Esophagus muscularis mucosa (tissue), 4 donors: ENCODE results near the gene BAIAP2L1. TPM values are rescaled to one million over a fixed set of nuclear protein-coding genes. Genes with fewer than 3 reads are reported as not detected.

Experiments used
- DNase-seq: peaks from one replicate; pipeline ENCODE4 v3.0.0-alpha.2; 2017; ENCODE audit errors: extremely low spot score
- H3K27ac ChIP-seq, 4 donors: fragments of 200-600 bp; sonication (generic); replicated peaks in 1 of 4; 1 replicate in 3 of 4; 2 replicates in 1 of 4; pipeline ENCODE4 v1.5.1; 2016 to 2019; ENCODE audit warnings: mild to moderate bottlenecking in 1 of 4
- H3K27me3 ChIP-seq, 4 donors: fragments of 200-600 bp; sonication (generic); one replicate each; pipeline versions ENCODE4 v1.5.1 to v1.6.0; 2016 to 2019
- H3K36me3 ChIP-seq, 4 donors: fragments of 200-600 bp; sonication (generic); one replicate each; pipeline ENCODE4 v1.5.1; 2016 to 2019
- H3K4me1 ChIP-seq, 4 donors: fragments of 200-600 bp; sonication (generic); one replicate each; pipeline ENCODE4 v1.5.1; 2016 to 2019
- H3K4me3 ChIP-seq, 4 donors: fragments of 200-600 bp; sonication (generic); 1 replicate in 2 of 4; 2 replicates in 2 of 4; pipeline ENCODE4 v1.5.1; 2016 to 2019; ENCODE audit warnings: mild to moderate bottlenecking in 4 of 4, moderate library complexity in 1 of 4
- H3K9me3 ChIP-seq, 4 donors: fragments of 200-600 bp; sonication (generic); 1 replicate in 3 of 4; 2 replicates in 1 of 4; pipeline ENCODE4 v1.5.1; 2016 to 2019
- EP300 ChIP-seq: sonication (generic); formaldehyde crosslinking; IDR thresholded peaks from one replicate; pipeline ENCODE4 v1.6.1; 2017; ENCODE audit warnings: antibody characterized with exemption
- POLR2A ChIP-seq: fragments of 450-650 bp; IDR thresholded peaks from one replicate; pipeline ENCODE4 v1.6.1; 2017; ENCODE audit warnings: antibody characterized with exemption, moderate library complexity, mild to moderate bottlenecking, low read depth
- POLR2AphosphoS5 ChIP-seq, 2 donors: sonication (generic); formaldehyde crosslinking; IDR thresholded peaks; one replicate each; pipeline ENCODE4 v1.6.1; 2017; ENCODE audit warnings: antibody characterized with exemption in 2 of 2
- WGBS: methylation state at CpG from one replicate; pipeline ENCODE4 v1.1.5; 2018; 5-methylcytosine and 5-hydroxymethylcytosine counted together
- intact Hi-C: fragments of 100-400 bp; cut with DNase I; formaldehyde crosslinking; loops from one replicate; pipeline ENCODE4 v1.15.1; 2023
- total RNA-seq, 4 donors: library from RNA; depleted of rRNA; stranded (reverse); fragments of >200 nt; gene quantifications; one replicate each; pipeline versions ENCODE4 v1.1.0 to v1.2.1, GENCODE V29; 2016
- TF ChIP-seq, protein P1 (sequence below), 3 experiments: fragments of 200-600 bp in 2 of 3; fragments of 450-650 bp in 1 of 3; sonication (generic) in 2 of 3; IDR thresholded peaks; one replicate each; pipeline ENCODE4 v1.5.1; 2017 to 2019; ENCODE audit warnings: antibody characterized with exemption in 3 of 3, mild to moderate bottlenecking in 2 of 3, moderate library complexity in 1 of 3

BAIAP2L1 gene
- total RNA-seq, 4 donors from 2014 or later: 0.84 to 2.5 (median 1.6) TPM

DNA sequence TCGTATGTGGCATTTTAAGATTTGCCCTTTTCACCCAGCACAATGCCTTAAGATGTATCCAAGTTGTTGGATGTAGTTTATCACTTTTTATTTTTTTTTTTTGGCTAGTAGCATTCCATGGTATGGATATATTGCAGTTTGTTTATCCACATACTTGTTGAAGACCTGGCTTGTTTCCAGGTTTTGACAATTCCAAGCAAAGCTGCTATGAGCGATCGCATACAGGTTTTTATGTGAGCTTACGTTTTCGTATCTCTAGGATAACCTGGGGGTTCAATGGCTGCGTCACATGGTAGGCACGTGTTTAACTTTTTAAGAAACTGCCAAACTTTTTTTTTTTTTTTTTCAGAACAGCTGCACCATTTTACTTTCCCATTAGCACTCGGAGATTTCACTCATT, 32.2 kb downstream of the BAIAP2L1 start:
- Histone ChIP-seq H3K27ac (no peak overlapping the region), H3K4me1 (peaks cover 0 to 9% (median 4%) of the 10 kb centered on the region in 4 donors), H3K36me3 (no peaks in the 10 kb centered on the region), H3K27me3 (peaks cover 0 to 6% (median 0%) of the 10 kb centered on the region in 4 donors), H3K9me3 (no peaks in the 10 kb centered on the region), H3K4me3 (no peak overlapping the region)
- WGBS: 56% methylated on average over 8 of the region's 8 CpGs
- DNase-seq: no peak
- TF ChIP-seq POLR2AphosphoS5 (IDR thresholded peaks at IDR 0.05) (no peak), POLR2A (no peak), EP300 (no peak)
- TF ChIP-seq, protein P1, sequence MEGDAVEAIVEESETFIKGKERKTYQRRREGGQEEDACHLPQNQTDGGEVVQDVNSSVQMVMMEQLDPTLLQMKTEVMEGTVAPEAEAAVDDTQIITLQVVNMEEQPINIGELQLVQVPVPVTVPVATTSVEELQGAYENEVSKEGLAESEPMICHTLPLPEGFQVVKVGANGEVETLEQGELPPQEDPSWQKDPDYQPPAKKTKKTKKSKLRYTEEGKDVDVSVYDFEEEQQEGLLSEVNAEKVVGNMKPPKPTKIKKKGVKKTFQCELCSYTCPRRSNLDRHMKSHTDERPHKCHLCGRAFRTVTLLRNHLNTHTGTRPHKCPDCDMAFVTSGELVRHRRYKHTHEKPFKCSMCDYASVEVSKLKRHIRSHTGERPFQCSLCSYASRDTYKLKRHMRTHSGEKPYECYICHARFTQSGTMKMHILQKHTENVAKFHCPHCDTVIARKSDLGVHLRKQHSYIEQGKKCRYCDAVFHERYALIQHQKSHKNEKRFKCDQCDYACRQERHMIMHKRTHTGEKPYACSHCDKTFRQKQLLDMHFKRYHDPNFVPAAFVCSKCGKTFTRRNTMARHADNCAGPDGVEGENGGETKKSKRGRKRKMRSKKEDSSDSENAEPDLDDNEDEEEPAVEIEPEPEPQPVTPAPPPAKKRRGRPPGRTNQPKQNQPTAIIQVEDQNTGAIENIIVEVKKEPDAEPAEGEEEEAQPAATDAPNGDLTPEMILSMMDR (IDR thresholded peaks at IDR 0.05): no peak
- intact Hi-C loops: no loop called here

DNA sequence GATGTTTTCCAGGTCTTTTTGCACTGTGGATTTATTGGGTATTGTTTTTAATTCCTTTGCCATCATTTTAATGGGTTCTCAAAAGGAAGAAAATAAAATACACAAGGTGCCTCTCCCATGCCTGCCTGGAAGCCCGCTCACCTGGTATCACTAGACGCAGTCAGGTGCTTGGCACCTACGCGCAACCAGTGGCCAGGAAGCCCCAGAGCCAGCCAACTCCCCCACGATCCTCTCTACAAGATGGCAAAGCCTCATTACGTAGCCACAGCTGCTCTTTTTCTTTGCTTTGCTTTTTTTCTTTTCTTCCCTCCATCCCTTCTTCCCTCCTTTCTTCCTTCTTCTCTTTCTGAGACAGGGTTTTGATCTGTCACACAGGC, 34.3 kb downstream of the BAIAP2L1 start:
- peaks cover 0 to 6% (median 0%) of the 10 kb centered on the region in 4 donors for H3K27me3 ChIP-seq
- WGBS: 85% methylated on average over 6 of the region's 6 CpGs
- peak overlapping the region in 2 of 4 donors; percentile 50 to 57 for H3K27ac ChIP-seq
- H3K36me3 ChIP-seq: no peaks in the 10 kb centered on the region
- intact Hi-C loops: no loop called here
- DNase-seq: no peak
- TF ChIP-seq EP300 (no peak), POLR2A (no peak), POLR2AphosphoS5 (IDR thresholded peaks at IDR 0.05) (no peak)
- TF ChIP-seq, protein P1 (IDR thresholded peaks at IDR 0.05): no peak
- no peaks in the 10 kb centered on the region for H3K9me3 ChIP-seq
- H3K4me3 ChIP-seq: no peak overlapping the region
- peaks cover 0 to 9% (median 4%) of the 10 kb centered on the region in 4 donors for H3K4me1 ChIP-seq

DNA sequence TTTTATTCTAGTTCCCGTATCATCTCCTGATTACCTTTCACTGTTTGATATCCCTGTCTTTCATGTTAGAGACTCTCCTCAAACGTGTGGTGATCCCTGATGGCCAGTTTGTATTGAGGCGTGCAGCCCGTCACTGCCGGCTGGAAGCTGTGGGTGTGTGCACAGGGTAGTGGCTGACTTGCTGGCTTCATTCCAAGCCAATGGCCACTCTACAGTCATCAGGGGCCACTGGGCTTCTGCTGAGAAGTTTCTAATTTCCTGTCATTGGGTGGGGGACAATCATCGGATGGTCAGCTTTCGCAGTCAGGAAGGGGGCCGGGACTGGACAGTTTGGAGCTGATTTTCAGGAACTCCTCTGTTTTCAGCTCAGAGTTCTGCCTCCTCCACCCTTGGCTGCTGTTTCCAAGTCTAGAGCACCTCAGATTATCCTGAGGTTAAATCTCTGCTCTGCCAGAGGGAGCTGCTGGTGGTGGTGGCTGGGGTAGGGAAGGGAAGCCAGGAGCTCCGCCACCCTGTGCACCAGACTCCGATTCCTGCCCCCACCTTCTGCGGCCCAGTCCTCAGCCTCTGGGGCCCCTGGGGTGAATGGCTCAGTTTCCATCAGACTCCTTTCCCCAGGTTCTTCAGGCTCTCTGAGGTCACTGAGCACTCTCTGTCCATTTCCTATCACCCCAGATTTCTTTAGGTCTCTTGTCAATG, 34.9 kb downstream of the BAIAP2L1 start:
- TF ChIP-seq POLR2AphosphoS5 (IDR thresholded peaks at IDR 0.05): peak; percentile 36 to 40
- TF ChIP-seq, protein P1 (IDR thresholded peaks at IDR 0.05): no peak
- Histone ChIP-seq H3K27ac (peak overlapping the region in 2 of 4 donors; percentile 50 to 57), H3K9me3 (no peaks in the 10 kb centered on the region), H3K36me3 (no peaks in the 10 kb centered on the region), H3K4me1 (peaks cover 0 to 9% (median 4%) of the 10 kb centered on the region in 4 donors), H3K4me3 (no peak overlapping the region), H3K27me3 (peaks cover 0 to 6% (median 0%) of the 10 kb centered on the region in 4 donors)
- no peak for DNase-seq
- intact Hi-C loops: no loop called here
- 67% methylated on average over 8 of the region's 11 CpGs for WGBS

DNA sequence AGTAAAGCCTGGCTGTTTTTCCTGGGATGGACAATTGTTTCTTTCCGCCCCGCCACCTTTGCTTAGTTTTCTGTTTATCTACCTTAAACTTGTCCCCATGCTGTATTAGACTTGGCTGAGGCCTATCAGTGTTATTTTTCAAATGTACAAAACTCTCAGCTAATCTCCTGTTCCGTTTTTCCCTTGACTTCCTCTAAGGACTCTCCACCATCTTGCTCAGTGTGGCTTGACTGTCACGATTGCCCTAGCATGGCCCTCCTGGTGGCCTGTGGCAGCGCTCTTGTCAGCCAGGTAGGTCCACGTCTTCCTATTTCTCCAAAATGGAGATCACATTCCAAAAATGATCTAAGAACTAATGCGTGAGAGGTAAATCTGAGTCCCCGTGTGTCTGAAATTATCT, 36.7 kb downstream of the BAIAP2L1 start:
- Histone ChIP-seq H3K4me3 (no peak overlapping the region), H3K4me1 (peaks cover 0 to 12% (median 4%) of the 10 kb centered on the region in 4 donors), H3K27ac (no peak overlapping the region), H3K36me3 (no peaks in the 10 kb centered on the region), H3K27me3 (peaks cover 0 to 6% (median 0%) of the 10 kb centered on the region in 4 donors), H3K9me3 (no peaks in the 10 kb centered on the region)
- TF ChIP-seq POLR2A: no peak
- TF ChIP-seq, protein P1 (IDR thresholded peaks at IDR 0.05): no peak
- TF ChIP-seq EP300: no peak
- no peak for TF ChIP-seq POLR2AphosphoS5 (IDR thresholded peaks at IDR 0.05)
- DNase-seq: no peak
- intact Hi-C loops: no loop called here
- 93% methylated on average over 8 of the region's 8 CpGs for WGBS

DNA sequence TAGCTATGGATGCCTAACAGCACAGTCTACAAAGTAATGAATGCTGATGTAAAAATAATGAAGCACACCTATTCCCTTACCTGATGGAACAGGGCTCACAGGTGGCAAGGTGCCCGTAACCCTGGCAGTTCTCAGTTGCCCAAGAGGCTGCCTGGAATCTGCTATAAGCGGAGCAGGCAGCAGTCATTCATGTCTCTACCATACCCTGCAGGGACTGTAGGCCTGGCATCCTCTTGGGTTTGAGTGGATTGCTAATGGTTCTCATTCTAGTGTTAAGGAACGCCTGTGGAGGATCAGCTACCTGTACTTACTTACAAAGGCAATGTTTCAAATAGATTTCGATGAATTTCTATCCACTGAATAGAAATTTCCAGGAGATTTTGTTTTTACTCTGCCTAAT, 38.4 kb downstream of the BAIAP2L1 start:
- no peak for TF ChIP-seq POLR2AphosphoS5 (IDR thresholded peaks at IDR 0.05)
- TF ChIP-seq, protein P1 (IDR thresholded peaks at IDR 0.05): no peak
- no peak for TF ChIP-seq POLR2A
- no peak for TF ChIP-seq EP300
- Histone ChIP-seq H3K4me1 (peaks cover 0 to 12% (median 4%) of the 10 kb centered on the region in 4 donors), H3K9me3 (no peaks in the 10 kb centered on the region), H3K36me3 (no peaks in the 10 kb centered on the region), H3K27ac (no peak overlapping the region), H3K4me3 (no peak overlapping the region), H3K27me3 (no peaks in the 10 kb centered on the region)
- 84% methylated on average over 3 of the region's 4 CpGs for WGBS
- no peak for DNase-seq
- intact Hi-C loops: no loop called here
